GM23338 (cell line): ENCODE results near the gene ETV4. TPM values are rescaled to one million over a fixed set of nuclear protein-coding genes. Genes with fewer than 3 reads are reported as not detected.

Experiments
- ATAC-seq: fragments of 200-7000 bp; cut with Tn5 transposase; 3 replicates; pipeline ENCODE4 v1.9.1; 2020
- DNase-seq: peaks from one replicate; pipeline ENCODE4 v3.0.0-alpha.2; 2015; ENCODE audit warnings: low spot score
- H2AFZ ChIP-seq: fragments of 200-600 bp; sonication (generic); 2 replicates; pipeline ENCODE4 v1.8.0; 2016; ENCODE audit warnings: antibody characterized with exemption, mild to moderate bottlenecking, moderate library complexity
- H3F3A ChIP-seq: fragments of 200-600 bp; sonication (generic); replicated peaks from 2 replicates; pipeline ENCODE4 v1.8.0; 2017; ENCODE audit warnings: antibody characterized with exemption, mixed run types, low read depth
- H3K27ac ChIP-seq: fragments of 200-600 bp; sonication (generic); 2 replicates; pipeline ENCODE4 v1.6.1; 2016; ENCODE audit warnings: low read depth
- H3K27me3 ChIP-seq: fragments of 200-600 bp; sonication (generic); 2 replicates; pipeline ENCODE4 v1.8.0; 2016; ENCODE audit warnings: mild to moderate bottlenecking, mixed run types, moderate library complexity; ENCODE audit not compliant: insufficient read depth
- H3K36me3 ChIP-seq: fragments of 200-600 bp; sonication (generic); 2 replicates; pipeline ENCODE4 v1.8.0; 2016; ENCODE audit warnings: mild to moderate bottlenecking; ENCODE audit not compliant: insufficient read depth
- H3K4me1 ChIP-seq: fragments of 200-600 bp; sonication (generic); 2 replicates; pipeline ENCODE4 v1.8.0; 2016; ENCODE audit warnings: mild to moderate bottlenecking, moderate library complexity; ENCODE audit not compliant: insufficient read depth
- H3K4me2 ChIP-seq: fragments of 200-600 bp; sonication (generic); 2 replicates; pipeline ENCODE4 v1.7.1; 2017; ENCODE audit warnings: mixed run types
- H3K4me3 ChIP-seq: fragments of 200-600 bp; sonication (generic); 2 replicates; pipeline ENCODE4 v1.6.1; 2016; ENCODE audit warnings: mixed run types
- H3K79me2 ChIP-seq: fragments of 200-600 bp; sonication (generic); replicated peaks from 2 replicates; pipeline ENCODE4 v1.8.0; 2017; ENCODE audit warnings: mild to moderate bottlenecking; ENCODE audit not compliant: insufficient read depth
- H3K9me2 ChIP-seq: fragments of 200-600 bp; sonication (generic); 2 replicates; pipeline ENCODE4 v1.8.0; 2017; ENCODE audit not compliant: insufficient read depth
- H4K20me1 ChIP-seq: fragments of 200-600 bp; sonication (generic); replicated peaks from 2 replicates; pipeline ENCODE4 v1.8.0; 2017; ENCODE audit warnings: mild to moderate bottlenecking; ENCODE audit not compliant: insufficient read depth
- H3K27ac Mint-ChIP-seq: 2 replicates; pipeline ENCODE4 v1.8.0; 2020; ENCODE audit warnings: inconsistent platforms, mild to moderate bottlenecking, moderate library complexity, mixed read lengths
- H3K27me3 Mint-ChIP-seq: 3 replicates; pipeline ENCODE4 v1.8.0; 2022; ENCODE audit warnings: low read depth, mild to moderate bottlenecking, moderate library complexity, mixed read lengths, inconsistent platforms; ENCODE audit not compliant: insufficient read depth, poor library complexity
- H3K36me3 Mint-ChIP-seq: 3 replicates; pipeline ENCODE4 v1.8.0; 2021; ENCODE audit warnings: low read depth, mild to moderate bottlenecking, inconsistent platforms, moderate library complexity, mixed read lengths
- H3K4me1 Mint-ChIP-seq: 3 replicates; pipeline ENCODE4 v1.8.0; 2020; ENCODE audit warnings: mild to moderate bottlenecking, inconsistent platforms, mixed read lengths
- H3K4me3 Mint-ChIP-seq: 3 replicates; pipeline ENCODE4 v1.8.0; 2021; ENCODE audit warnings: moderate library complexity, mild to moderate bottlenecking, inconsistent platforms, mixed read lengths
- H3K9me3 Mint-ChIP-seq: 3 replicates; pipeline ENCODE4 v1.8.0; 2020; ENCODE audit warnings: moderate library complexity, mild to moderate bottlenecking, inconsistent platforms, mixed read lengths
- EZH2 ChIP-seq: fragments of 200-600 bp; sonication (generic); IDR thresholded peaks from one replicate; pipeline ENCODE4 v1.8.0; 2017; ENCODE audit warnings: antibody characterized with exemption, mild to moderate bottlenecking, low read depth; ENCODE audit not compliant: unreplicated experiment
- EZH2phosphoT487 ChIP-seq: fragments of 200-600 bp; sonication (generic); IDR thresholded peaks from one replicate; pipeline ENCODE4 v1.8.1; 2018; ENCODE audit warnings: antibody characterized with exemption; ENCODE audit not compliant: unreplicated experiment
- JUNB ChIP-seq: IDR thresholded peaks from one replicate; pipeline ENCODE4 v1.6.1; 2016; ENCODE audit warnings: antibody characterized with exemption; ENCODE audit not compliant: unreplicated experiment
- NANOG ChIP-seq: IDR thresholded peaks from 2 replicates; pipeline ENCODE4 v1.6.1; 2016; ENCODE audit warnings: antibody characterized with exemption, borderline replicate concordance
- POLR2AphosphoS5 ChIP-seq: IDR thresholded peaks from 2 replicates; pipeline ENCODE4 v1.6.1; 2016; ENCODE audit warnings: antibody characterized with exemption, low read depth
- STAT1 ChIP-seq: IDR thresholded peaks from one replicate; pipeline ENCODE4 v1.6.1; 2016; ENCODE audit warnings: antibody characterized with exemption; ENCODE audit not compliant: unreplicated experiment
- ZNF114 ChIP-seq: fragments of 250-450 bp; sonication (Bioruptor Pico); IDR thresholded peaks from 2 replicates; pipeline ENCODE4 v1.5.0; 2020; ENCODE audit warnings: mild to moderate bottlenecking, moderate library complexity
- ZNF331 ChIP-seq: fragments of 250-450 bp; sonication (Bioruptor Pico); IDR thresholded peaks from 2 replicates; pipeline ENCODE4 v1.5.0; 2020; ENCODE audit warnings: low read depth, mild to moderate bottlenecking, moderate library complexity
- polyA plus RNA-seq: library from polyadenylated mRNA; unstranded; fragments of >200 nt; fragmentation: Nextera tagmentation; extraction: Ambion mirVana; gene quantifications from 2 replicates; pipeline ENCODE4 v1.2.1, GENCODE V29; 2016
- total RNA-seq: library from RNA; depleted of rRNA; stranded (reverse); fragments of >200 nt; shearing (Covaris generic); gene quantifications from 2 replicates; pipeline ENCODE4 v1.2.3, GENCODE V29; 2014
- TF ChIP-seq, protein P1 (sequence below), 2 experiments: fragments of 200-600 bp in 1 of 2; sonication (generic) in 1 of 2; conservative IDR thresholded peaks; 2 replicates each; pipeline versions ENCODE4 v1.5.1 to v1.6.1; 2016 to 2017; ENCODE audit warnings: antibody characterized with exemption in 2 of 2, low read depth in 2 of 2, mild to moderate bottlenecking in 2 of 2, moderate library complexity in 1 of 2
- TF ChIP-seq, protein P2 (sequence below): IDR thresholded peaks from 2 replicates; pipeline ENCODE4 v1.6.1; 2016; ENCODE audit warnings: antibody characterized with exemption
- TF ChIP-seq, protein P3 (sequence below): IDR thresholded peaks from one replicate; pipeline ENCODE4 v1.6.1; 2018; ENCODE audit warnings: antibody characterized with exemption; ENCODE audit not compliant: unreplicated experiment

Gene ETV4
- total and polyA plus RNA-seq, 2 experiments from 2014 or later, result 97.2 to 149 TPM

DNA sequence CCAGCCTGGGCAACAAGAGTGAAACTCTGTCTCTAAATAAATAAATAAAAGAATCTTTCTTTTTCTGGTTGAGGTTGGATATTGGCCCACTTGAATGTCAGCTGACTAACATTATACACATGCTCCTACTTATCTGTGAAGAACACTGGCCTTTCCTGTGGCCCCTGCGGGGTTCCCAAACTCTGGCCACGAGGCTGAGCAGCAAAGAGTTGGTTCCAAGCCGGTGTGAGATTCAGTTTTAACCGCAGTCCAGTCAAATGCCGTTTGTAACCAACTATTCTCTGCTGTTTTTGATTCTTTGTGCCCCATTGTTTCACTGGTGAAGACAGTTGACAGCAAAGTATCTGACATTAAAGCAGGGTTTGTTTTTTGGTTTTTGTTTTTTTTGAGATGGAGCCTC is 11.2 kb downstream of the ETV4 start (continued):
- TF ChIP-seq EZH2, result no peak

DNA sequence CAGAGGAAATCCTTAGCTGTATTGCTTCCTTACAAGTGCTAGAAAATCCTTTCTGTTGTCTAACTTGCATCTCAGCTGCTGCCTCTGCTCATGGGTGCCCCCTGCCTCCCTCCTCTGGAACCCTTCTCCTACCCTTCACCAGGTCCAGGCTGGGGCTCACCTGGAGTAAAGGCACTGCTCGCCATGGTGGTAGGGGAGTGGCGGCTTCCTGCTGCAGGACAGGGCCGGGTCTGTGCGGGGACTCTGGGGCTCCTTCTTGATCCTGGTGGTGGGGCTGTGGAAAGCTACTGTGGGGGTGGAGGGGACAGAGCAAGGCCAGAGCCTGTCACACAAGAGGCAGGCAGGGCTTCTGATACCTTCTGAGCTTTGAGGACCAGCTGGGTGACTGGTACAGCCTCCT is 12.4 kb downstream of the ETV4 start:
- peaks cover 64% of the 10 kb centered on the region for H3K4me1 ChIP-seq
- peaks cover 9% of the 10 kb centered on the region; the same call in 1 of the 2 replicates for H3K36me3 ChIP-seq
- peaks cover 37% of the 10 kb centered on the region for H3F3A ChIP-seq
- peaks cover 19% of the 10 kb centered on the region for H3K27me3 Mint-ChIP-seq
- DNase-seq (no peak), ATAC-seq (peak; percentile 1; the same call in 1 of the 3 replicates)
- H4K20me1 ChIP-seq, result peaks cover 20% of the 10 kb centered on the region; the same call in 1 of the 2 replicates
- no peak overlapping the region for H3K4me2 ChIP-seq
- H3K4me3 ChIP-seq, result no peak overlapping the region
- H2AFZ ChIP-seq, result no peak overlapping the region
- H3K36me3 Mint-ChIP-seq, result peaks cover 69% of the 10 kb centered on the region
- H3K4me1 Mint-ChIP-seq, result peaks cover 70% of the 10 kb centered on the region
- peaks cover 44% of the 10 kb centered on the region for H3K79me2 ChIP-seq
- TF ChIP-seq, protein P1, sequence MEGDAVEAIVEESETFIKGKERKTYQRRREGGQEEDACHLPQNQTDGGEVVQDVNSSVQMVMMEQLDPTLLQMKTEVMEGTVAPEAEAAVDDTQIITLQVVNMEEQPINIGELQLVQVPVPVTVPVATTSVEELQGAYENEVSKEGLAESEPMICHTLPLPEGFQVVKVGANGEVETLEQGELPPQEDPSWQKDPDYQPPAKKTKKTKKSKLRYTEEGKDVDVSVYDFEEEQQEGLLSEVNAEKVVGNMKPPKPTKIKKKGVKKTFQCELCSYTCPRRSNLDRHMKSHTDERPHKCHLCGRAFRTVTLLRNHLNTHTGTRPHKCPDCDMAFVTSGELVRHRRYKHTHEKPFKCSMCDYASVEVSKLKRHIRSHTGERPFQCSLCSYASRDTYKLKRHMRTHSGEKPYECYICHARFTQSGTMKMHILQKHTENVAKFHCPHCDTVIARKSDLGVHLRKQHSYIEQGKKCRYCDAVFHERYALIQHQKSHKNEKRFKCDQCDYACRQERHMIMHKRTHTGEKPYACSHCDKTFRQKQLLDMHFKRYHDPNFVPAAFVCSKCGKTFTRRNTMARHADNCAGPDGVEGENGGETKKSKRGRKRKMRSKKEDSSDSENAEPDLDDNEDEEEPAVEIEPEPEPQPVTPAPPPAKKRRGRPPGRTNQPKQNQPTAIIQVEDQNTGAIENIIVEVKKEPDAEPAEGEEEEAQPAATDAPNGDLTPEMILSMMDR (conservative IDR thresholded peaks at IDR 0.05; ENCODE audit: low read depth in 2 of 2), result peak; percentile 18 to 41; a peak in 2 of 4 replicates
- TF ChIP-seq STAT1, result no peak
- TF ChIP-seq, protein P2, sequence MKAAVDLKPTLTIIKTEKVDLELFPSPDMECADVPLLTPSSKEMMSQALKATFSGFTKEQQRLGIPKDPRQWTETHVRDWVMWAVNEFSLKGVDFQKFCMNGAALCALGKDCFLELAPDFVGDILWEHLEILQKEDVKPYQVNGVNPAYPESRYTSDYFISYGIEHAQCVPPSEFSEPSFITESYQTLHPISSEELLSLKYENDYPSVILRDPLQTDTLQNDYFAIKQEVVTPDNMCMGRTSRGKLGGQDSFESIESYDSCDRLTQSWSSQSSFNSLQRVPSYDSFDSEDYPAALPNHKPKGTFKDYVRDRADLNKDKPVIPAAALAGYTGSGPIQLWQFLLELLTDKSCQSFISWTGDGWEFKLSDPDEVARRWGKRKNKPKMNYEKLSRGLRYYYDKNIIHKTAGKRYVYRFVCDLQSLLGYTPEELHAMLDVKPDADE, result no peak
- no peak overlapping the region for H3K27ac ChIP-seq
- H3K27me3 ChIP-seq, result no peaks in the 10 kb centered on the region
- no peak overlapping the region for H3K27ac Mint-ChIP-seq
- no peaks in the 10 kb centered on the region for H3K9me3 Mint-ChIP-seq
- H3K4me3 Mint-ChIP-seq, result no peak overlapping the region
- H3K9me2 ChIP-seq, result no peaks in the 10 kb centered on the region

DNA sequence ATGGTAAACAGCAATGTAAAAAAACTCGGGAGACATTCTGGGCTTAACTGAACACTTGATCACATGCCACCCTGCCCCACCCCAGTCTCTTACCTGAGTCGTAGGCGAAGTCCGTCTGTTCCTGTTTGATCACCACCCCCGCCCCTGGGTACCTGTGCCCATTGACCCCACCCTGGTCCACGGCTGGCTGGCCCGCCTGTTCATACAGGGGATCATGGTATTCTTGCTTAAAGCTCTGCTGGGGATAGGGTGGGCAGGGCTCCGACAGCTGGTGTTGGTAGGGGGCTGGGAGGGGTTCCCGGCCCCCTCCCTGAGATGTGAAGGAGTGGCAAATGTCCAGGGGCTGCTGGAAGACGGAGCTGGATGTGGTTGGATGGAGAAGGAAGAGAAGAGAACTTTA is 13.6 kb downstream of the ETV4 start:
- Mint-ChIP-seq H3K9me3 (no peaks in the 10 kb centered on the region), H3K36me3 (peaks cover 78% of the 10 kb centered on the region), H3K4me1 (peaks cover 72% of the 10 kb centered on the region), H3K4me3 (no peak overlapping the region), H3K27ac (peak overlapping the region; percentile 38; the same call in 1 of the 2 replicates), H3K27me3 (peaks cover 26% of the 10 kb centered on the region)
- DNase-seq (no peak), ATAC-seq (no peak)
- Histone ChIP-seq H3K4me2 (no peak overlapping the region), H3F3A (peaks cover 37% of the 10 kb centered on the region), H3K27me3 (no peaks in the 10 kb centered on the region), H2AFZ (no peak overlapping the region), H3K4me3 (no peak overlapping the region), H3K27ac (no peak overlapping the region), H3K79me2 (peaks cover 33% of the 10 kb centered on the region), H3K4me1 (peaks cover 58% of the 10 kb centered on the region), H3K9me2 (no peaks in the 10 kb centered on the region), H3K36me3 (peaks cover 18% of the 10 kb centered on the region; the same call in 1 of the 2 replicates), H4K20me1 (0 out of 2 replicates have a peak, but pooled peaks cover 15% of the 10 kb centered on the region)
- TF ChIP-seq ZNF114 (CRISPR knock-in tag) (no peak), STAT1 (no peak), ZNF331 (CRISPR knock-in tag) (no peak), NANOG (no peak), POLR2AphosphoS5 (no peak), EZH2phosphoT487 (no peak), JUNB (no peak)
- TF ChIP-seq, protein P3, sequence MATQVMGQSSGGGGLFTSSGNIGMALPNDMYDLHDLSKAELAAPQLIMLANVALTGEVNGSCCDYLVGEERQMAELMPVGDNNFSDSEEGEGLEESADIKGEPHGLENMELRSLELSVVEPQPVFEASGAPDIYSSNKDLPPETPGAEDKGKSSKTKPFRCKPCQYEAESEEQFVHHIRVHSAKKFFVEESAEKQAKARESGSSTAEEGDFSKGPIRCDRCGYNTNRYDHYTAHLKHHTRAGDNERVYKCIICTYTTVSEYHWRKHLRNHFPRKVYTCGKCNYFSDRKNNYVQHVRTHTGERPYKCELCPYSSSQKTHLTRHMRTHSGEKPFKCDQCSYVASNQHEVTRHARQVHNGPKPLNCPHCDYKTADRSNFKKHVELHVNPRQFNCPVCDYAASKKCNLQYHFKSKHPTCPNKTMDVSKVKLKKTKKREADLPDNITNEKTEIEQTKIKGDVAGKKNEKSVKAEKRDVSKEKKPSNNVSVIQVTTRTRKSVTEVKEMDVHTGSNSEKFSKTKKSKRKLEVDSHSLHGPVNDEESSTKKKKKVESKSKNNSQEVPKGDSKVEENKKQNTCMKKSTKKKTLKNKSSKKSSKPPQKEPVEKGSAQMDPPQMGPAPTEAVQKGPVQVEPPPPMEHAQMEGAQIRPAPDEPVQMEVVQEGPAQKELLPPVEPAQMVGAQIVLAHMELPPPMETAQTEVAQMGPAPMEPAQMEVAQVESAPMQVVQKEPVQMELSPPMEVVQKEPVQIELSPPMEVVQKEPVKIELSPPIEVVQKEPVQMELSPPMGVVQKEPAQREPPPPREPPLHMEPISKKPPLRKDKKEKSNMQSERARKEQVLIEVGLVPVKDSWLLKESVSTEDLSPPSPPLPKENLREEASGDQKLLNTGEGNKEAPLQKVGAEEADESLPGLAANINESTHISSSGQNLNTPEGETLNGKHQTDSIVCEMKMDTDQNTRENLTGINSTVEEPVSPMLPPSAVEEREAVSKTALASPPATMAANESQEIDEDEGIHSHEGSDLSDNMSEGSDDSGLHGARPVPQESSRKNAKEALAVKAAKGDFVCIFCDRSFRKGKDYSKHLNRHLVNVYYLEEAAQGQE, result no peak
- TF ChIP-seq, protein P1 (conservative IDR thresholded peaks at IDR 0.05; ENCODE audit: low read depth in 2 of 2), result no peak
